A673 (cell line): ENCODE data around the gene MYOZ1. TPM values are rescaled to one million over a fixed set of nuclear protein-coding genes. Genes with fewer than 3 reads are reported as not detected.

Experiments used
- BruUV-seq: library from RNA; stranded (reverse); fragments of 400-500 nt; replicated peaks from 2 replicates; lab custom pipeline; 2021; lab: Mats Ljungman, UMichigan
- CTCF ChIA-PET: fragments of 300-600 bp; sonication (Branson Sonifier 250); formaldehyde crosslinking; loops from one replicate; lab custom pipeline; 2022; ENCODE audit warnings: antibody characterized with exemption; lab: Charles Lee
- POLR2A ChIA-PET: fragments of 300-600 bp; sonication (Branson Sonifier 250); formaldehyde crosslinking; loops from one replicate; lab custom pipeline; 2022; ENCODE audit warnings: antibody characterized with exemption; ENCODE audit not compliant: low non-redundant PET; lab: Charles Lee
- DNase-seq: peaks from one replicate; pipeline ENCODE4 v3.0.0-alpha.2; 2015; ENCODE audit warnings: low spot score
- H3K27ac ChIP-seq: fragments of 200-600 bp; sonication (generic); 2 replicates; pipeline ENCODE4 v1.5.1; 2016; ENCODE audit warnings: mixed run types, low read depth, mild to moderate bottlenecking, mixed read lengths, antibody characterized with exemption, low read length; ENCODE audit not compliant: poor library complexity, severe bottlenecking
- H3K27me3 ChIP-seq: fragments of 200-600 bp; sonication (generic); replicated peaks from 2 replicates; pipeline ENCODE4 v1.6.1; 2017; ENCODE audit warnings: mixed run types, low read depth, mild to moderate bottlenecking, mixed read lengths, antibody characterized with exemption, low read length; ENCODE audit not compliant: insufficient read depth, poor library complexity
- H3K36me3 ChIP-seq: fragments of 200-600 bp; sonication (generic); 2 replicates; pipeline ENCODE4 v1.6.1; 2016; ENCODE audit warnings: mixed run types, mild to moderate bottlenecking, mixed read lengths, antibody characterized with exemption, low read length; ENCODE audit not compliant: insufficient read depth, poor library complexity, severe bottlenecking
- H3K4me1 ChIP-seq: fragments of 200-600 bp; sonication (generic); 2 replicates; pipeline ENCODE4 v1.6.1; 2017; ENCODE audit warnings: mixed run types, mild to moderate bottlenecking, mixed read lengths, antibody characterized with exemption, low read length; ENCODE audit not compliant: insufficient read depth, poor library complexity, severe bottlenecking
- H3K4me3 ChIP-seq: fragments of 200-600 bp; sonication (generic); 2 replicates; pipeline ENCODE4 v1.5.1; 2016; ENCODE audit warnings: low read depth, mixed run types, mild to moderate bottlenecking, mixed read lengths, low read length; ENCODE audit not compliant: poor library complexity, severe bottlenecking
- H3K9me3 ChIP-seq: fragments of 200-600 bp; sonication (generic); 2 replicates; pipeline ENCODE4 v1.6.1; 2016; ENCODE audit warnings: mixed run types, low read depth, mild to moderate bottlenecking, mixed read lengths, antibody characterized with exemption, low read length; ENCODE audit not compliant: poor library complexity, severe bottlenecking
- CTCF ChIP-seq: fragments of 300-800, 200-600 bp; sonication (generic); conservative IDR thresholded peaks from 2 replicates; pipeline ENCODE4 v1.5.1; 2017; ENCODE audit warnings: low read depth, mild to moderate bottlenecking, antibody characterized with exemption, low read length, moderate library complexity, mixed read lengths
- EZH2 ChIP-seq: fragments of 200-600 bp; sonication (generic); IDR thresholded peaks from 2 replicates; pipeline ENCODE4 v1.6.1; 2017; ENCODE audit warnings: borderline replicate concordance, low read depth, mild to moderate bottlenecking, mixed read lengths, antibody characterized with exemption, low read length; ENCODE audit not compliant: poor library complexity, severe bottlenecking
- intact Hi-C: fragments of 100-400 bp; cut with micrococcal nuclease; formaldehyde crosslinking; loops from one replicate; pipeline ENCODE4 v1.10.0; 2022; ENCODE audit not compliant: unreplicated experiment
- total RNA-seq: library from RNA; stranded (reverse); gene quantifications from 2 replicates; pipeline ENCODE4 v1.2.3, GENCODE V29; 2021

Gene MYOZ1
- total RNA-seq, 1 experiment from 2014 or later = 0.19 TPM

- no peaks in the 10 kb centered on the region for H3K27me3 ChIP-seq
- ChIA-PET POLR2A (no interaction called here), CTCF (no interaction called here)
- H3K4me1 ChIP-seq = peaks cover 6% of the 10 kb centered on the region
- H3K27ac ChIP-seq = no peak overlapping the region
- no peaks in the 10 kb centered on the region for H3K36me3 ChIP-seq
- no peak for DNase-seq
- BruUV-seq = no TSS peak
- intact Hi-C loops = no loop called here
- no peaks in the 10 kb centered on the region for H3K9me3 ChIP-seq
- no peak overlapping the region for H3K4me3 ChIP-seq
- TF ChIP-seq CTCF (no peak), EZH2 (no peak)
These were observed 12.9 kb downstream of the MYOZ1 start for GRCh38 chr10:73628405-73628804.

GRCh38 chr10:73627300-73627699 lies 14.0 kb downstream of the MYOZ1 start:
- no peak overlapping the region for H3K4me3 ChIP-seq
- intact Hi-C loops = no loop called here
- no peak for TF ChIP-seq CTCF
- no peak for TF ChIP-seq EZH2
- DNase-seq = no peak
- CTCF ChIA-PET = no interaction called here
- H3K4me1 ChIP-seq = peaks cover 6% of the 10 kb centered on the region
- no peaks in the 10 kb centered on the region for H3K9me3 ChIP-seq
- POLR2A ChIA-PET = no interaction called here
- BruUV-seq = no TSS peak
- no peak overlapping the region for H3K27ac ChIP-seq
- no peaks in the 10 kb centered on the region for H3K27me3 ChIP-seq
- no peaks in the 10 kb centered on the region for H3K36me3 ChIP-seq

- TF ChIP-seq EZH2 (no peak), CTCF (no peak)
- TSS peak; percentile 87 for BruUV-seq
- CTCF ChIA-PET = interaction anchor here (0.6 to 0.8 kb wide), 4 partner anchors 16 to 323 kb away, joined by 3 to 10 read pairs (median 4); no protein-coding TSS in a partner anchor
- peak overlapping the region; percentile 84 for H3K27ac ChIP-seq
- POLR2A ChIA-PET = interaction anchor here (0.6 to 0.7 kb wide), 3 partner anchors 10 to 55 kb away, joined by 3 to 10 read pairs (median 5); no protein-coding TSS in a partner anchor
- no peaks in the 10 kb centered on the region for H3K9me3 ChIP-seq
- no peaks in the 10 kb centered on the region for H3K36me3 ChIP-seq
- peak overlapping the region; percentile 78 for H3K4me3 ChIP-seq
- intact Hi-C loops = no loop called here
- no peaks in the 10 kb centered on the region for H3K27me3 ChIP-seq
- H3K4me1 ChIP-seq = peaks cover 6% of the 10 kb centered on the region
- DNase-seq = peak; percentile 99
These were observed 15.2 kb downstream of the MYOZ1 start for GRCh38 chr10:73625884-73626752.
